HG02970 (cell line): ENCODE data around the gene EIF3A.
"Not testable (repeated sequence)": the region's sequence is repeated elsewhere in the genome, so short reads cannot be mapped to it uniquely, and the experiment has no call there.

ENCODE experiments used
- ATAC-seq: cut with Tn5 transposase; IDR thresholded peaks from one replicate; pipeline ENCODE4 v1.9.1; 2021; ENCODE audit warnings: mild to moderate bottlenecking, moderate library complexity, moderate number of reproducible peaks; ENCODE audit not compliant: unreplicated experiment, low FRiP score

EIF3A gene

GRCh38 chr10:119103241-119103902 lies 22.8 kb upstream of the EIF3A start:
- ATAC-seq = no peak

DNA sequence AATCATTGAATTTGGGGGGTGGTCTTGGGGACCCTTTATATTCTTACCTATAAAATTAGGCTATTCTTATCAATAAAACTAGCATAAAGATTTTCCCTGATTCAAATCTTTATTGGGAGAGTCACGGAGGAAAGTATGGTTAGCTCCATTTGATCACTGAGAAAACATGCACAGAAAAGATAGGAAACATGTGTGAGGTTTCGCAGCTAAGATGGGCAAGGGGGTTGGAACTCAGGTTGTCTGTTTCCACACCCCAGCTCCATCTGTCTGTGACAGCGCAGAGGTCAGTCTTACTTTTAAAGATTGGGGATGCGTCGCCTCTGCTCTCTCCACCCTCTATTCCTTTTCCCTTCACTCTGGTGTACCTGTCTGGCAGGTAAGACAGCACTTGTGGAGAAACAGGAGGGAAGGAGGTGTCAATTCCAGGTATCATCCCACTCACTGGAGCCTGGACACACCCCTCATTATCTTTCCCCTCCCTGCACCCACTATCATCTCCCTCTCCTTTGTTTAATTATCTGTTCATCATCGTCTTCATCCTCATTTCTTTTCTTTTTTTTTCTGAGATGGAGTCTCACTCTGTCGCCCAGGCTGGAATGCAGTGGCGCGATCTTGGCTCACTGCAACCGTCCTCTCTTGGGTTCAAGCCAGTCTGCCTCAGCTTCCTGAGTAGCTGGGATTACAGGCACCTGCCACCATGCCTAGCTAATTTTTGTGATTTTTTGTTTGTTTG lies 20.9 kb upstream of the EIF3A start:
- no peak for ATAC-seq

GRCh38 chr10:119100434-119101238 lies 20.0 kb upstream of the EIF3A start:
- no peak for ATAC-seq

DNA sequence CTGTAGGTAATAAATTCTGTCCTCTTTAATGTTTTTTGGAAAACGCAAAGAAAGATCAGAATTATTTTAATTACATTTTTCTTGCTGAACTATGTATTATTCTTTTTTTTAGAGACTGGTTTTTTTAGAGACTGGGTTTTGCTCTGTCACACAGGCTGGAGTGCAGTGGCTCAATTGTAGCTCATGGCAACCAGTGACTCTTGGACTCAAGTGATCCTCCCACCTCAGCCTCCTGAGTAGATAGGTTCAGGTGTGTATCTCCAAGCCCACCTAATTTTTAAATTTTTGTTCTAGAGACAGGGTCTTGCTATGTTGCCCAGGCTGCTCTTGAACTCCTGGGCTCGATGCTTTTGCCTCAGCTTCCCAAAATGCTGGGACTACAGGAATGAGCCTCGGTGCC lies 18.0 kb upstream of the EIF3A start:
- no peak for ATAC-seq

DNA sequence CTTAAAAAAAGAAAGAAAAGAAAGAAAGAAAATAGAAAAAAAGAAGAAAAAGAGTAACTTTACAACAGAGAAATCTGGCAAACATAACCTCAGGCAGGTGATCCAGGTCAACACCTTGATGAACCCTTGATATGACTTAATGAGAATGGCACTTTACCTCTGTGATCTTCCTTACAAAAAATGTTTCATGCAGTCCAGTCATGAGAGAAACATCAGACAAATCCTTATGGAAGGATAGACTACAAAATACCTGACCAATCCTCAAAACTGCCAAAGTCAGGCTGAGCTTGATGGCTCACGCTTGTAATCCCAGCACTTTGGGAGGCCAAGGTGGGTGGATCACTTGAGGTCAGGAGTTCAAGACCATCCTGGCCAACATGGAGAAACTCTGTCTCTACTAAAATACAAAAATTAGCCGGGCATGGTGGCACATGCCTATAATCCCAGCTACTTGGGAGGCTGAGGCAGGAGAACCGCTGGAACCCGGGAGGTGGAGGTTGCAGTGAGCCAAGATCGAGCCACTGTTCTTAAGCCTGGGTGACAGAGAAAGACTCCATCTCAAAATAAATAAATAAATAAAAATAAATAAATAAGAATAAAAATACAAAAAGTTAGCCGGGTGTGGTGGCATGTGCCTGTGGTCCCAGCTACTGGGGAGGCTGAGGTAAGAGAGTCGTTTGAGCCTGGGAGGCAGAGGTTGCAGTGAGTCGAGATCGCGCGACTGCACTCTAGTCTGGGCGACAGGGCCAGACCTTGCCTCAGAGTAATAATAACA lies 16.2 kb upstream of the EIF3A start:
- ATAC-seq = not testable (repeated sequence)

DNA sequence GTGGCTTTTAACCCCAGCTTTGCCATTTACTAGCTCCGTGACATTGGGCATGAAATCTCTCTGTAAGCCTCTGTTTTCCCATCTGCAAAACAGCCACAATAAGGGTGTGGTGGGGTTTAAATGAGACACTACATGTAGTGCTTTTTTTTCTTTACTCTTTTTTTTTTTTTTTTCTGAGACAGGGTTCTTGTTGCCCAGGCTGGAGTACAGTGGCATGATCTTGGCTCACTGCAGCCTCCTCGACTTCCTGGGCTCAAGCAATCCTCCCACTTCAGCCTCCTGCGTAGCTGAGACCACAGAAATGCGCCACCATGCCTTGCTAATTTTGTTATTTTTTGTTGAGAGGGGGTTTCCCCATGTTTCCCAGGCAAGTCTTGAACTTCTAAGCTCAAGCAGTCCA lies 15.0 kb upstream of the EIF3A start:
- no peak for ATAC-seq

DNA sequence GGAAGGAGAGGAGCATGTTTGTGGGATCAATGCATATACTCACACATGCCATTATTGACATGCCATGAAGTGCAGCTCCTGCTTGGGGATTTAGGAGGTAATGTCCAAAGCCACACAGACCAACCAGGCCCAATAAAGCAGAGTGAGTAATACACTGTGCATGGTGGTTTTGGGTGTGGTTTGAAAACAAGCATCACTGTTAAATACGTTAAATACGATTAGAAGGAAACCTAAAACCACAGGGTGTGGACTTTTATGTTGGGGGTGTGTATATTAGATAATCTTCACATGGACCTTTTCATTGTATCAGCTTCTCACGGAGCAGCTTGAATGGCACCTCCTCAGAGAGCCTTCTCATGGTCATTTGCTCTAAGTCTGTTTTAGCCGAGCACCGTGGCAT lies 10.4 kb upstream of the EIF3A start:
- no peak for ATAC-seq

GRCh38 chr10:119090026-119090795 lies 9.6 kb upstream of the EIF3A start:
- ATAC-seq = no peak

- no peak for ATAC-seq
These were observed 6.8 kb upstream of the EIF3A start for GRCh38 chr10:119087271-119087882.

GRCh38 chr10:119084896-119085295 lies 4.3 kb upstream of the EIF3A start:
- no peak for ATAC-seq

- ATAC-seq = peak; percentile 48
These were observed 757 bp downstream of the EIF3A start for GRCh38 chr10:119079599-119080520.

- no peak for ATAC-seq
These were observed 2.0 kb downstream of the EIF3A start for GRCh38 chr10:119078422-119079179.

DNA sequence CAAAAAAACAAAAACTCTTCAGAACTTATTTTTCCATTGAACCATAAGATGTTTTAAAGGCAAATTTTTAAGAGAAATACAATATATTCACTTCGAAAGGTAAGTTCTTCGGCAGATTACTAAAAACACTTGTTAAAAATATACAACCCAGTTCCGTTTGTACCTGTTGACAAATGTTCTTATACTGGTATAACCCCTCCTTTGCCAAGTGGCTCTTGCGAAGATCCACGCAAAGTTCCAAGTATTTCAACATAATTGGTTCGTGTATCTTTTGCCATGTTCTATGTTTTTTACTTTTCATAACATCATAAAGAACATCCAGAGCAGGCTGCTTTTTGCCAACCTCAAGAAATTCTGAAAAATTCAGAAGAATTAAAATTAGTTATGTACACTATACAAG lies 7.0 kb downstream of the EIF3A start:
- ATAC-seq = no peak

- ATAC-seq = no peak
These were observed 10.0 kb downstream of the EIF3A start for GRCh38 chr10:119070395-119071165.

DNA sequence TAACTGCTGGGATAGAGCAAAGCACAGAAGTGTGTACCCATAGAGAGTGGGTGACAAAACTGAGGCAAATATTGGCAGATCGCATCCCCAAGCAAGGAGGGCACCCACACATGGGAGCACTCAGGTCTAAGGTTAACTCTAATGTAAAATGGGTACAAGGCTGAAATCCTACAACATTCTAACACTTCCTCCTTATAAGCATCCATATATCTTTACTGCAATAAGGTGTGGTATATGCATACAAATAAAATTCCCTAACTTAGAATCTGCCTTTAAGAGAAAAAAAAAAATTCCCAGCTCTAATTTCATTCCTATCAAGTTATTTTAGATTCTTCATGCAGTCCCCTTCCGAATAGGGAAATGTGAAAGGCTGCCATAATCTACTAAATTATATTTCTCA lies 18.7 kb downstream of the EIF3A start:
- no peak for ATAC-seq

DNA sequence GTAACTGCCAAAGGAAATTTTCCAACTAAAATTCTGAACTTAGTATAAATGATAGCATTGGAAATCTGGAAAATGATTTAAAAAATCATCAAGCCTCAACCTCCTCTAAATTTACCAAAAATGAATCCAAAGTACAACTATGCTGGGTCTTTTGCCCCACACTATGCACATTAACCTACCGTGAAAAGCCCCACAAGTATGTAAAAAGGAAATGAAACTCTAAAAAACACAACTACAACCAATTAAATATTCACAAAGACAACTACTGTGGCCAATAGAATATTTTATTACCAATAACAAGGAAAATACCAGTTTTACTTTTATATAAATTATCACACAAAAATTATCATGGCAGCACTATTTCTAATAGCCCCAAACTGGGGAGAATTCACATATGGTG lies 19.3 kb downstream of the EIF3A start:
- ATAC-seq = no peak

DNA sequence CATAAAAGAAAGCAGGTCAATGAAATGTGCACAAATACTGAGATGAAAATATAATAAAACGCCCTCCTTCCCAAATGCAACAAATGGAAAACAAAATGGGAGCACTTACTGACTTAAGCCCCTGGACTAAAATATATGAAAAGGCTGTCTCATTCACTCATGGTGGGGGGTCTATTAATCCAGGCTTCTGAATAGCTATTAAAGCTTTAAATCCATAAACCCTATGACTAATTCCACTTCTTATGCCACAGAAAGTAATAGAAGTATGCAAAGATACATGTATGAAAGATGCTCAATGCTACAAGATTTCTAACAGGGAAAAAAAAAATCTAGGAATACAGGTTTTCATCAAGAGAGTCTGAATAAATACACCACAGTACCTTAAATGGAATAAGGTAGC lies 20.5 kb downstream of the EIF3A start:
- no peak for ATAC-seq
